ENCODE data around the gene CACNA1A. TPM values are rescaled to one million over a fixed set of nuclear protein-coding genes. Genes with fewer than 3 reads are reported as not detected.

The CACNA1A gene
- polyA plus RNA-seq, 1 donor (not counting 4 experiments of a cell fraction or from before 2014, with no cell fraction given) = not detected

- no peak overlapping the region for H3K4me3 ChIP-seq (ENCODE audit: control insufficient read depth in 2 of 3, extremely low read depth in 1 of 3, insufficient read depth in 2 of 3, low read depth in 1 of 3, low read length in 3 of 3)
- H2AFZ ChIP-seq (ENCODE audit: control insufficient read depth, low read length) = no peak overlapping the region
- no peaks in the 10 kb centered on the region for H3K36me3 ChIP-seq (ENCODE audit: control insufficient read depth in 2 of 2, extremely low read depth in 1 of 2, insufficient read depth in 2 of 2, low read length in 2 of 2)
- no peak for TF ChIP-seq EZH2 (IDR thresholded peaks at IDR 0.05; ENCODE audit: low read length)
- TF ChIP-seq, protein P1, sequence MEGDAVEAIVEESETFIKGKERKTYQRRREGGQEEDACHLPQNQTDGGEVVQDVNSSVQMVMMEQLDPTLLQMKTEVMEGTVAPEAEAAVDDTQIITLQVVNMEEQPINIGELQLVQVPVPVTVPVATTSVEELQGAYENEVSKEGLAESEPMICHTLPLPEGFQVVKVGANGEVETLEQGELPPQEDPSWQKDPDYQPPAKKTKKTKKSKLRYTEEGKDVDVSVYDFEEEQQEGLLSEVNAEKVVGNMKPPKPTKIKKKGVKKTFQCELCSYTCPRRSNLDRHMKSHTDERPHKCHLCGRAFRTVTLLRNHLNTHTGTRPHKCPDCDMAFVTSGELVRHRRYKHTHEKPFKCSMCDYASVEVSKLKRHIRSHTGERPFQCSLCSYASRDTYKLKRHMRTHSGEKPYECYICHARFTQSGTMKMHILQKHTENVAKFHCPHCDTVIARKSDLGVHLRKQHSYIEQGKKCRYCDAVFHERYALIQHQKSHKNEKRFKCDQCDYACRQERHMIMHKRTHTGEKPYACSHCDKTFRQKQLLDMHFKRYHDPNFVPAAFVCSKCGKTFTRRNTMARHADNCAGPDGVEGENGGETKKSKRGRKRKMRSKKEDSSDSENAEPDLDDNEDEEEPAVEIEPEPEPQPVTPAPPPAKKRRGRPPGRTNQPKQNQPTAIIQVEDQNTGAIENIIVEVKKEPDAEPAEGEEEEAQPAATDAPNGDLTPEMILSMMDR (optimal IDR thresholded peaks at IDR 0.05 in 1 of 3, IDR thresholded peaks at IDR 0.05 in 1 of 3, conservative IDR thresholded peaks at IDR 0.05 in 1 of 3; ENCODE audit: extremely low read depth in 1 of 3, insufficient read depth in 2 of 3, low read length in 3 of 3) = no peak
- no peaks in the 10 kb centered on the region for H3K79me2 ChIP-seq (ENCODE audit: control insufficient read depth, insufficient read depth, low read length)
- DNase-seq (ENCODE audit: low read depth, low spot score) = no peak
- no peak overlapping the region for H3K4me2 ChIP-seq (ENCODE audit: control insufficient read depth, extremely low read depth, insufficient read depth, low read depth, low read length)
- H3K4me1 ChIP-seq (ENCODE audit: control insufficient read depth, extremely low read depth, insufficient read depth, low read length) = no peaks in the 10 kb centered on the region
- H3K9me3 ChIP-seq (ENCODE audit: control insufficient read depth, low read depth, low read length) = no peaks in the 10 kb centered on the region
- H3K9me1 ChIP-seq (ENCODE audit: control insufficient read depth, extremely low read depth, insufficient read depth, low read length) = no peaks in the 10 kb centered on the region
- FAIRE-seq = no peak
- H3K27ac ChIP-seq (ENCODE audit: control insufficient read depth, insufficient read depth, low read length) = no peak overlapping the region
- H3K27me3 ChIP-seq (ENCODE audit: control insufficient read depth, extremely low read depth, insufficient read depth, low read length) = no peaks in the 10 kb centered on the region
- dilution Hi-C loops (cut with MboI; ENCODE audit: extremely low pct_ligation_motif_present, low sequenced_read_pairs) = loop anchor here (10.0 kb wide), 1 partner anchor 361 kb away; no protein-coding TSS in a partner anchor
- no peak overlapping the region for H3K9ac ChIP-seq (ENCODE audit: control insufficient read depth, extremely low read depth, insufficient read depth, low read length)
- no peaks in the 10 kb centered on the region for H4K20me1 ChIP-seq (ENCODE audit: control insufficient read depth, extremely low read depth, insufficient read depth, low read length)
Measured at GRCh38 chr19:13353625-13354024, 152.7 kb downstream of the CACNA1A start.

- Histone ChIP-seq H3K4me3 (ENCODE audit: control insufficient read depth in 2 of 3, extremely low read depth in 1 of 3, insufficient read depth in 2 of 3, low read depth in 1 of 3, low read length in 3 of 3) (no peak overlapping the region), H2AFZ (ENCODE audit: control insufficient read depth, low read length) (no peak overlapping the region), H3K9ac (ENCODE audit: control insufficient read depth, extremely low read depth, insufficient read depth, low read length) (no peak overlapping the region), H3K36me3 (ENCODE audit: control insufficient read depth in 2 of 2, extremely low read depth in 1 of 2, insufficient read depth in 2 of 2, low read length in 2 of 2) (no peaks in the 10 kb centered on the region), H4K20me1 (ENCODE audit: control insufficient read depth, extremely low read depth, insufficient read depth, low read length) (no peaks in the 10 kb centered on the region), H3K27ac (ENCODE audit: control insufficient read depth, insufficient read depth, low read length) (no peak overlapping the region), H3K4me2 (ENCODE audit: control insufficient read depth, extremely low read depth, insufficient read depth, low read depth, low read length) (no peak overlapping the region), H3K4me1 (ENCODE audit: control insufficient read depth, extremely low read depth, insufficient read depth, low read length) (no peaks in the 10 kb centered on the region), H3K9me1 (ENCODE audit: control insufficient read depth, extremely low read depth, insufficient read depth, low read length) (no peaks in the 10 kb centered on the region), H3K79me2 (ENCODE audit: control insufficient read depth, insufficient read depth, low read length) (no peaks in the 10 kb centered on the region), H3K9me3 (ENCODE audit: control insufficient read depth, low read depth, low read length) (no peaks in the 10 kb centered on the region), H3K27me3 (ENCODE audit: control insufficient read depth, extremely low read depth, insufficient read depth, low read length) (no peaks in the 10 kb centered on the region)
- TF ChIP-seq, protein P1 (optimal IDR thresholded peaks at IDR 0.05 in 1 of 3, IDR thresholded peaks at IDR 0.05 in 1 of 3, conservative IDR thresholded peaks at IDR 0.05 in 1 of 3; ENCODE audit: extremely low read depth in 1 of 3, insufficient read depth in 2 of 3, low read length in 3 of 3) = no peak
- no peak for TF ChIP-seq EZH2 (IDR thresholded peaks at IDR 0.05; ENCODE audit: low read length)
- DNase-seq (ENCODE audit: low read depth, low spot score) (no peak), FAIRE-seq (no peak)
- dilution Hi-C loops (cut with MboI; ENCODE audit: extremely low pct_ligation_motif_present, low sequenced_read_pairs) = loop anchor here (10.0 kb wide), 1 partner anchor 364 kb away; no protein-coding TSS in a partner anchor
Measured at GRCh38 chr19:13350759-13351158, 155.5 kb downstream of the CACNA1A start.

All from keratinocyte (primary cell).